H1 (cell line): ENCODE data around the gene HMGB3. TPM values are rescaled to one million over a fixed set of nuclear protein-coding genes. Genes with fewer than 3 reads are reported as not detected.

Source experiments
- PHF8 ChIP-seq: fragments of 200-600 bp; sonication (generic); conservative IDR thresholded peaks from 2 replicates; pipeline ENCODE4 v1.7.1; 2012; ENCODE audit warnings: low read depth, mild to moderate bottlenecking, inconsistent platforms, low read length, moderate library complexity
- RBBP5 ChIP-seq: IDR thresholded peaks from 2 replicates; pipeline ENCODE4 v1.7.1; 2012; ENCODE audit warnings: low read depth, mild to moderate bottlenecking, inconsistent platforms, low read length, moderate library complexity, borderline replicate concordance
- polyA plus RNA-seq, 7 experiments: library from polyadenylated mRNA; depleted of rRNA in 3 of 7; stranded (reverse) in 5 of 7; unstranded in 2 of 7; fragments of >200 nt in 5 of 7; fragments of 200-250 nt in 2 of 7; gene quantifications; 1 replicate in 5 of 7; 2 replicates in 1 of 7; 4 replicates in 1 of 7; pipeline versions ENCODE4 v1.2.1 to v1.2.3, GENCODE V29; 2011 to 2013; ENCODE audit warnings: missing spikeins in 2 of 7, mixed read lengths in 2 of 7
- total RNA-seq: library from RNA; stranded (reverse); fragmentation: NEBNext Ultra II Directional; extraction: Animal tissue kit (Norgen Biotek cat#: 25700); gene quantifications from 2 replicates; pipeline ENCODE4 v1.2.1, GENCODE V29; 2021

Gene HMGB3
- total and polyA plus RNA-seq, 2 of the 8 experiments (the other 6 are each of a cell fraction or from before 2014, with no cell fraction given) = 55.8 to 346 TPM

DNA sequence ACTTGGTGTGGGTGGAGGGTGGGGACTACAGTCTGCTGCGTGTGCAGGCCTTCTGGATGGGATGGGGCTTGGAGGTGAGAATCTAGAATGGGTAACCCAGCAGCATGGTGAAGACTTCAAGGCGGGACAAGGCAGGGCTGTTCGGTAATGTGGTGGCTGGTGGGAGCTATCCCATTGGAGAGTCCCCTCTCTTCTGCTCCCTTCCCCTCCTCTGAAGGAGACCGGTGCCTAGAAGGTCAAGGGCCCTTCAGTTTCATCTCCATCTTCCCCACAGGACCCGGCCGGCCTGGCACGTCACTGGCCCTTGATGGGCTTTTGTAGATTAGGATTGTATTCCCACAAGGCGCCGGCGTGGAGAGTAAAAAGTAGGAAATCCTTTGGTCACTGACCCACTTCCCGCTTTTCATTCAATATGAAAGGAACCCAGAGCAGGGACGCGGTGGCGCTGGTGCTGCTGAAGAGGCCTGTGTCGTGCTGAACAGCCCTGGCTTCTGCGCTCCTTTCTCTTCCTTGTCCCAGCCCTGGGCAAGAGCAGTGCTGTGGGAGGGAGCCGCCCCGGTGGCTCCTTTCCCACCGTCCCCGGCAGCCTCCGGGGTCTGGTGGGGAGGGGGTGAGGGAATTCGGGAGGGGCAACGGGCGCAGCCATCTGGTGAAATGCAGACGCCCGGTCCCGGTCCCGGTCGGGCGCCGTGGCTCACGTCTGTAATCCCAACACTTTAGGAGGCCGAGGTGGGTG is 7.3 kb upstream of the HMGB3 start (continued):
- TF ChIP-seq PHF8 (no peak), RBBP5 (no peak)
